EH (cell line): Measurements from ENCODE around the gene TBPL2.
"Not testable (repeated sequence)": the region's sequence is repeated elsewhere in the genome, so short reads cannot be mapped to it uniquely, and the experiment has no call there.

Source experiments
- DNase-seq: peaks from one replicate; pipeline ENCODE4 v3.0.0-alpha.2; 2015; ENCODE audit warnings: low read depth

Gene TBPL2

GRCh38 chr14:55440385-55440784 is at the start of gene TBPL2:
TSS of gene TBPL2 (minus strand) at chr14:55440616. CDS start at chr14:55440449, 167 bp downstream.
- no peak for DNase-seq

- DNase-seq = no peak
Measured at GRCh38 chr14:55488204-55488603, 47.8 kb upstream of the TBPL2 start.

GRCh38 chr14:55482936-55483605 is 42.7 kb upstream of the TBPL2 start:
- no peak for DNase-seq

- DNase-seq = no peak
Measured at GRCh38 chr14:55481769-55482168, 41.4 kb upstream of the TBPL2 start.

GRCh38 chr14:55477680-55478079 is 37.3 kb upstream of the TBPL2 start:
- no peak for DNase-seq

GRCh38 chr14:55476448-55476847 is 36.0 kb upstream of the TBPL2 start:
- DNase-seq = not testable (repeated sequence)

GRCh38 chr14:55473786-55474185 is 33.4 kb upstream of the TBPL2 start:
- DNase-seq = no peak

GRCh38 chr14:55470025-55470424 is 29.6 kb upstream of the TBPL2 start:
- no peak for DNase-seq

GRCh38 chr14:55467307-55467706 is 26.9 kb upstream of the TBPL2 start:
- no peak for DNase-seq

- peak; percentile 55 for DNase-seq
Measured at GRCh38 chr14:55458800-55459515, 18.5 kb upstream of the TBPL2 start.

- no peak for DNase-seq
Measured at GRCh38 chr14:55457496-55457895, 17.1 kb upstream of the TBPL2 start.

GRCh38 chr14:55456411-55456810 is 16.0 kb upstream of the TBPL2 start:
- not testable (repeated sequence) for DNase-seq

GRCh38 chr14:55454264-55455002 is 14.0 kb upstream of the TBPL2 start:
- peak; percentile 87 for DNase-seq

- no peak for DNase-seq
Measured at GRCh38 chr14:55451950-55452349, 11.5 kb upstream of the TBPL2 start.

- DNase-seq = no peak
Measured at GRCh38 chr14:55451398-55451797, 11.0 kb upstream of the TBPL2 start.

- no peak for DNase-seq
Measured at GRCh38 chr14:55450987-55451386, 10.6 kb upstream of the TBPL2 start.

- DNase-seq = no peak
Measured at GRCh38 chr14:55450539-55450938, 10.1 kb upstream of the TBPL2 start.

GRCh38 chr14:55450124-55450523 is 9.7 kb upstream of the TBPL2 start:
- no peak for DNase-seq

- DNase-seq = no peak
Measured at GRCh38 chr14:55449116-55449515, 8.7 kb upstream of the TBPL2 start.

GRCh38 chr14:55448141-55448614 is 7.8 kb upstream of the TBPL2 start:
- peak; percentile 98 for DNase-seq

- peak; percentile 68 for DNase-seq
Measured at GRCh38 chr14:55446833-55447232, 6.4 kb upstream of the TBPL2 start.

GRCh38 chr14:55446127-55446736 is 5.8 kb upstream of the TBPL2 start:
- DNase-seq = peak; percentile 75
